ENCODE measurements around the gene SMG7. TPM values are rescaled to one million over a fixed set of nuclear protein-coding genes. Genes with fewer than 3 reads are reported as not detected.
A peak's percentile ranks its signal among the peaks of the same experiment; 100 is the strongest.

Gene SMG7
- total and polyA plus RNA-seq, 2 of the 4 experiments (the other 2 are of a cell fraction): 18.1 to 22.6 TPM

DNA sequence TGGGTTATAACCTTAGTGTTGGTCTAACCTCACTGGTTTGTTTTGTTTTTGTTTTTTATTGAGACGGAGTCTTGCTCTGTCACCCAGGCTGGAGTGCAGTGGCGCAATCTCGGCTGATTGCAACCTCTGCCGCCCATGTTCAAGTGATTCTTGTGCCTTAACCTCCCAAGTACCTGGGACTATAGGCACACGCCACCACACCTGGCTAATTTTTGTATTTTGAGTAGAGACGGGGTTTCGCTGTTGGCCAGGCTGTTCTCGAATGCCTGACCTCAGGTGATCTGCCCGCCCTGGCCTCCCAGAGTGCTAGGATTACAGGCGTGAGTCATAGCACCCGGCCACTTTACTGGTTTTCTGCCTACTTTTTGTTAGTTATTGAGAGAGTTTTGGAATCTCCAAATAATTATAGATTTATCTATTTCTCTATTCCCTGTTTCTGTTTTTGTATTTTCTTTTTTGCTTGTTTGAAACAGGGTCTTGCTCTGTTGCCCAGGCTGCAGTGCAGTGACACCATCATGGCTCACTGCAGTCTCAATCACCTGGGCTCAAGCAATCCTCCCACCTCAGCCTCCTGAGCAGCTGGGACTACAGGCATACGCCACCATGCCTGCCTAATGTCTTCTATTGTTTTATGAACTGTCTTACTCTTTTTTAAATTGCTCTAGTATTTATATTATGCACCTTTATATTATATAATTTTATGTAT is 21.4 kb downstream of the SMG7 start:
- Histone ChIP-seq H2BK15ac (ENCODE audit: low read depth, low read length) (no peak overlapping the region), H3K27me3 (ENCODE audit: control insufficient read depth, insufficient read depth, low read length) (no peaks in the 10 kb centered on the region), H3K4me3 (ENCODE audit: insufficient read depth, low read depth, low read length) (no peak overlapping the region), H3K79me1 (ENCODE audit: low read depth in 1 of 2, low read length in 2 of 2) (peaks cover 14 to 56% of the 10 kb centered on the region in 2 experiments), H3K9me3 (ENCODE audit: control insufficient read depth, insufficient read depth, low read length) (no peaks in the 10 kb centered on the region), H3K9me1 (ENCODE audit: insufficient read depth, low read length) (no peaks in the 10 kb centered on the region; the same call in 1 of the 2 replicates), H3K9ac (ENCODE audit: low read depth, low read length) (no peak overlapping the region), H3K56ac (ENCODE audit: extremely low read depth, insufficient read depth, low read length) (no peak overlapping the region), H2AFZ (replicated peaks; ENCODE audit: low read length, poor library complexity) (no peak overlapping the region), H3K23ac (ENCODE audit: low read depth, low read length) (no peak overlapping the region), H3K27ac (ENCODE audit: insufficient read depth, low read length) (no peak overlapping the region), H4K20me1 (ENCODE audit: insufficient read depth, low read length) (peaks cover 31% of the 10 kb centered on the region), H3K4me1 (ENCODE audit: control insufficient read depth, insufficient read depth, low read length) (peaks cover 4% of the 10 kb centered on the region; the same call in 1 of the 2 replicates), H4K5ac (ENCODE audit: low read depth, low read length) (no peak overlapping the region), H3K14ac (replicated peaks; ENCODE audit: low read depth, low read length) (no peak overlapping the region), H2BK120ac (ENCODE audit: low read depth, low read length) (no peak overlapping the region), H3K4me2 (ENCODE audit: low read depth, low read length) (no peak overlapping the region), H3K4ac (ENCODE audit: low read depth, low read length) (no peak overlapping the region), H4K91ac (ENCODE audit: insufficient read depth, low read depth, low read length) (no peak overlapping the region), H3K36me3 (ENCODE audit: control insufficient read depth, insufficient read depth, low read length) (0 out of 2 replicates have a peak, but pooled peaks cover 1% of the 10 kb centered on the region), H3K18ac (ENCODE audit: low read depth, low read length) (no peak overlapping the region), H2AK9ac (replicated peaks; ENCODE audit: low read depth, low read length, poor library complexity) (no peak overlapping the region), H2BK20ac (ENCODE audit: low read depth, low read length) (no peak overlapping the region), H2AK5ac (ENCODE audit: low read depth, low read length) (0 out of 2 replicates have a peak overlapping the region, but pooled peaks have one; percentile 21), H4K8ac (ENCODE audit: low read depth in 2 of 2, low read length in 2 of 2) (no peak overlapping the region), H2BK5ac (ENCODE audit: low read depth, low read length, poor library complexity, severe bottlenecking) (no peak overlapping the region)
- in situ Hi-C loops (cut with MboI; ENCODE audit: low sequenced_read_pairs): no loop called here
- no peak for DNase-seq
- no peak for ATAC-seq (ENCODE audit: low read depth)
- WGBS, 2 experiments (ENCODE audit: extremely low coverage in 2 of 2, insufficient read length in 1 of 2): no CpG with 5 or more reads among the region's 12 CpGs
- POLR2A ChIA-PET (ENCODE audit: unreplicated experiment): no interaction called here
- TF ChIP-seq POLR2A (IDR thresholded peaks at IDR 0.05; ENCODE audit: low read depth, low read length) (no peak), CHD1 (IDR thresholded peaks at IDR 0.05; ENCODE audit: low read depth, low read length) (no peak), MXI1 (IDR thresholded peaks at IDR 0.05; ENCODE audit: borderline replicate concordance, low read depth, low read length) (no peak), NFE2L2 (IDR thresholded peaks at IDR 0.05; ENCODE audit: low read depth, low read length) (no peak), CEBPB (IDR thresholded peaks at IDR 0.05; ENCODE audit: low read depth, low read length) (no peak), RCOR1 (IDR thresholded peaks at IDR 0.05; ENCODE audit: insufficient replicate concordance, low read length) (no peak), RAD21 (IDR thresholded peaks at IDR 0.05; ENCODE audit: low read length) (no peak), FOS (IDR thresholded peaks at IDR 0.05; ENCODE audit: low read depth, low read length) (no peak), SMC3 (IDR thresholded peaks at IDR 0.05; ENCODE audit: low read depth, low read length) (no peak), MAFK (IDR thresholded peaks at IDR 0.05; ENCODE audit: low read depth, low read length) (no peak), RFX5 (IDR thresholded peaks at IDR 0.05; ENCODE audit: low read depth, low read length) (no peak), BHLHE40 (IDR thresholded peaks at IDR 0.05; ENCODE audit: low read depth, low read length) (no peak), MAZ (IDR thresholded peaks at IDR 0.05; ENCODE audit: borderline replicate concordance, low read depth, low read length) (no peak)
- TF ChIP-seq, protein P1, sequence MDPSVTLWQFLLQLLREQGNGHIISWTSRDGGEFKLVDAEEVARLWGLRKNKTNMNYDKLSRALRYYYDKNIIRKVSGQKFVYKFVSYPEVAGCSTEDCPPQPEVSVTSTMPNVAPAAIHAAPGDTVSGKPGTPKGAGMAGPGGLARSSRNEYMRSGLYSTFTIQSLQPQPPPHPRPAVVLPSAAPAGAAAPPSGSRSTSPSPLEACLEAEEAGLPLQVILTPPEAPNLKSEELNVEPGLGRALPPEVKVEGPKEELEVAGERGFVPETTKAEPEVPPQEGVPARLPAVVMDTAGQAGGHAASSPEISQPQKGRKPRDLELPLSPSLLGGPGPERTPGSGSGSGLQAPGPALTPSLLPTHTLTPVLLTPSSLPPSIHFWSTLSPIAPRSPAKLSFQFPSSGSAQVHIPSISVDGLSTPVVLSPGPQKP (IDR thresholded peaks at IDR 0.05; ENCODE audit: borderline replicate concordance, low read depth, low read length): no peak
- TF ChIP-seq, protein P2, sequence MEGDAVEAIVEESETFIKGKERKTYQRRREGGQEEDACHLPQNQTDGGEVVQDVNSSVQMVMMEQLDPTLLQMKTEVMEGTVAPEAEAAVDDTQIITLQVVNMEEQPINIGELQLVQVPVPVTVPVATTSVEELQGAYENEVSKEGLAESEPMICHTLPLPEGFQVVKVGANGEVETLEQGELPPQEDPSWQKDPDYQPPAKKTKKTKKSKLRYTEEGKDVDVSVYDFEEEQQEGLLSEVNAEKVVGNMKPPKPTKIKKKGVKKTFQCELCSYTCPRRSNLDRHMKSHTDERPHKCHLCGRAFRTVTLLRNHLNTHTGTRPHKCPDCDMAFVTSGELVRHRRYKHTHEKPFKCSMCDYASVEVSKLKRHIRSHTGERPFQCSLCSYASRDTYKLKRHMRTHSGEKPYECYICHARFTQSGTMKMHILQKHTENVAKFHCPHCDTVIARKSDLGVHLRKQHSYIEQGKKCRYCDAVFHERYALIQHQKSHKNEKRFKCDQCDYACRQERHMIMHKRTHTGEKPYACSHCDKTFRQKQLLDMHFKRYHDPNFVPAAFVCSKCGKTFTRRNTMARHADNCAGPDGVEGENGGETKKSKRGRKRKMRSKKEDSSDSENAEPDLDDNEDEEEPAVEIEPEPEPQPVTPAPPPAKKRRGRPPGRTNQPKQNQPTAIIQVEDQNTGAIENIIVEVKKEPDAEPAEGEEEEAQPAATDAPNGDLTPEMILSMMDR (conservative IDR thresholded peaks at IDR 0.05; ENCODE audit: low read depth, low read length): no peak
- TF ChIP-seq, protein P3, sequence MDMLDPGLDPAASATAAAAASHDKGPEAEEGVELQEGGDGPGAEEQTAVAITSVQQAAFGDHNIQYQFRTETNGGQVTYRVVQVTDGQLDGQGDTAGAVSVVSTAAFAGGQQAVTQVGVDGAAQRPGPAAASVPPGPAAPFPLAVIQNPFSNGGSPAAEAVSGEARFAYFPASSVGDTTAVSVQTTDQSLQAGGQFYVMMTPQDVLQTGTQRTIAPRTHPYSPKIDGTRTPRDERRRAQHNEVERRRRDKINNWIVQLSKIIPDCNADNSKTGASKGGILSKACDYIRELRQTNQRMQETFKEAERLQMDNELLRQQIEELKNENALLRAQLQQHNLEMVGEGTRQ (IDR thresholded peaks at IDR 0.05; ENCODE audit: low read depth, low read length): no peak
- CTCF ChIA-PET: no interaction called here
- BruUV-seq (replicated peaks): no TSS peak
- dilution Hi-C loops (cut with HindIII; ENCODE audit: low sequenced_read_pairs, unreplicated experiment): no loop called here
- intact Hi-C loops (cut with micrococcal nuclease): no loop called here

Data from IMR-90 (cell line).